Measurements from ENCODE around the gene MOCOS. TPM values are rescaled to one million over a fixed set of nuclear protein-coding genes. Genes with fewer than 3 reads are reported as not detected.
"Not testable (repeated sequence)": the region's sequence is repeated elsewhere in the genome, so short reads cannot be mapped to it uniquely, and the experiment has no call there.

Gene MOCOS
- polyA plus RNA-seq, 1 donor, result 3.8 TPM

DNA sequence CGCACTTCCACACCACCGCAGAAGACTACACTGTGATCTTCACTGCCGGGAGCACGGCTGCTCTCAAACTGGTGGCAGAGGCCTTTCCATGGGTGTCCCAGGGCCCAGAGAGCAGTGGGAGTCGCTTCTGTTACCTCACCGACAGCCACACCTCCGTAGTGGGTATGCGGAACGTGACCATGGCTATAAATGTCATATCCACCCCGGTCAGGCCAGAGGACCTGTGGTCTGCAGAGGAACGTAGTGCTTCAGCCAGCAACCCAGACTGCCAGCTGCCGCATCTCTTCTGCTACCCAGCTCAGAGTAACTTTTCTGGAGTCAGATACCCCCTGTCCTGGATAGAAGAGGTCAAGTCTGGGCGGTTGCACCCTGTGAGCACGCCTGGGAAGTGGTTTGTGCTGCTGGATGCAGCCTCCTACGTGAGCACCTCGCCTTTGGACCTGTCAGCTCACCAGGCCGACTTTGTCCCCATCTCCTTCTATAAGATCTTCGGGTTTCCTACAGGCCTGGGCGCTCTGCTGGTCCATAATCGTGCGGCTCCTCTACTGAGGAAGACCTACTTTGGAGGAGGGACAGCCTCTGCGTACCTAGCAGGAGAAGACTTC, 12.5 kb downstream of the MOCOS start:
- no peak for DNase-seq
- H3K27me3 ChIP-seq (ENCODE audit: control insufficient read depth, insufficient read depth, low read length), result no peaks in the 10 kb centered on the region
- H3K9me3 ChIP-seq (ENCODE audit: control insufficient read depth, low read depth, low read length), result no peaks in the 10 kb centered on the region
- H3K27ac ChIP-seq (ENCODE audit: low read length), result peak overlapping the region; percentile 8
- H3K4me3 ChIP-seq (ENCODE audit: low read length), result no peak overlapping the region
- H3K4me1 ChIP-seq (ENCODE audit: control insufficient read depth, insufficient read depth, low read length), result peaks cover 13% of the 10 kb centered on the region
- no CpG with 5 or more reads among the region's 22 CpGs for WGBS (ENCODE audit: insufficient coverage, low lambda C conversion rate)
- H3K36me3 ChIP-seq (ENCODE audit: control insufficient read depth, insufficient read depth, low read length), result no peaks in the 10 kb centered on the region

DNA sequence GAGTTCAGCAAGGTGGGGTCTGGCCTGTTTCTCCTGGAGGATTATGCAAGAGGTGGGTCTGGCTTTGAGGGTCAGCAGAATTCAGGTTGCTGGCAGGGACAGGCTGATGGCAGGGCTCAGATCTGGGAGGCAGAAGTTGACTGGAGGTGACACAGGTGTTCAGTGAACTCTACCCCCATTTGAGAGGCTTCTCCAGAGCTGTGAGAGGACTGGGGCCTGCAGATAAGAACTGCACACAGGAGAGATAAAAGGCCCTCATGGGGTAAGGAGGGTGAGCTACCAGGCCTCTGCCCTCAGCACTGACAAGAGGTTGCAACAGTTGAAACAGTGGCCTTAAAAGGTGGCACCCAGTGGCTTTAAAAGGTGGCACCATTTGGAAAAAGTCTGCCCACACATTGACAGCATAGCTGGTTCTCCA, 13.1 kb downstream of the MOCOS start:
- Histone ChIP-seq H3K4me1 (ENCODE audit: control insufficient read depth, insufficient read depth, low read length) (peaks cover 15% of the 10 kb centered on the region), H3K4me3 (ENCODE audit: low read length) (no peak overlapping the region), H3K27ac (ENCODE audit: low read length) (peak overlapping the region; percentile 8), H3K9me3 (ENCODE audit: control insufficient read depth, low read depth, low read length) (no peaks in the 10 kb centered on the region), H3K27me3 (ENCODE audit: control insufficient read depth, insufficient read depth, low read length) (no peaks in the 10 kb centered on the region), H3K36me3 (ENCODE audit: control insufficient read depth, insufficient read depth, low read length) (no peaks in the 10 kb centered on the region)
- DNase-seq, result peak; percentile 73 to 82

DNA sequence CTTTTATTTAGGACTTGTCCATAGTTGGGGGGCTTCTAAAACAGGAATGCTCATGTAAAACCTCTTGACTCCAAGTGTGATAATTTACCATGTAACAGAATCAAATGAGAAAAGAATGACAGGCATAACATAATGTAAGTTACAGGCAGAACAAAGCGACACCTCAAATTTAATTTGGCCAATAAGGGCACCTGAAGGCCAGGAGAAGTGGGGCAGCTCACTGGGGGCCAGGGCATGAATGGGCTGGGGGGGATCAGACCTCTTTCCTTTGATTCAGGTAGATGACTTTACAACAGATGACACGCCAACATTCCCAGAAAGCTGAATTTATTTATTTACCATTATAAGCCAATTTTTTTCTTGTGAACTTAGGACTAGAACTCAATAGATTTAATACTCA, 14.5 kb downstream of the MOCOS start:
- no peak overlapping the region for H3K27ac ChIP-seq (ENCODE audit: low read length)
- H3K4me3 ChIP-seq (ENCODE audit: low read length), result no peak overlapping the region
- WGBS (ENCODE audit: insufficient coverage, low lambda C conversion rate), result 100% methylated on average over 1 of the region's 2 CpGs
- no peaks in the 10 kb centered on the region for H3K36me3 ChIP-seq (ENCODE audit: control insufficient read depth, insufficient read depth, low read length)
- H3K27me3 ChIP-seq (ENCODE audit: control insufficient read depth, insufficient read depth, low read length), result no peaks in the 10 kb centered on the region
- no peaks in the 10 kb centered on the region for H3K9me3 ChIP-seq (ENCODE audit: control insufficient read depth, low read depth, low read length)
- peaks cover 17% of the 10 kb centered on the region for H3K4me1 ChIP-seq (ENCODE audit: control insufficient read depth, insufficient read depth, low read length)
- no peak for DNase-seq

DNA sequence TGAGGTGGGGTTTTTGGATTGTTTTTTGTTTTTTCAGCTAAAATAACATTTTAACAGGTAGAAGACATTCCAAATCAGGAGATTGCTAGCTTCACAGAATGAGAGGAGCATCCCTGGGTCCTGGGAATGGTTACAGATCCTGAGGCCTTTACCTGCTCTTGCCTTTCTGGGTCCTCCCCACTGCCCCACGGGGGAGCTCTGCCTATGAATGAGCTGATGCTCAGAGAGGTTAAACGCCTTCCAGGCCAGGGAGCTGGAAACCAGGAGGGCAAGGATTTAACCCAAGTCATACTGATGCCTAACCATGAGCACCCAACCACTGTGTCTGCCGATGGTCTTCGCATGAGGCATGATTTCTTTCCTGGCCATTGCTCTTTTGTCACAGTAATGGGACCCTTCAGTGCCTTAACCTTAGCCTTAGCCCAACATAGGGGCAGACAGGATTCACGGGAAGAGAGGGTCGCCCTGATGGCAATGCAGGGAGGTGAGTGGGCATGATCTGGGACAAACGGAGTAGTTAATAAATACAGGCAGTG, 16.1 kb downstream of the MOCOS start:
- Histone ChIP-seq H3K36me3 (ENCODE audit: control insufficient read depth, insufficient read depth, low read length) (no peaks in the 10 kb centered on the region), H3K27ac (ENCODE audit: low read length) (no peak overlapping the region), H3K9me3 (ENCODE audit: control insufficient read depth, low read depth, low read length) (peaks cover 5% of the 10 kb centered on the region), H3K4me3 (ENCODE audit: low read length) (no peak overlapping the region), H3K27me3 (ENCODE audit: control insufficient read depth, insufficient read depth, low read length) (no peaks in the 10 kb centered on the region), H3K4me1 (ENCODE audit: control insufficient read depth, insufficient read depth, low read length) (peaks cover 17% of the 10 kb centered on the region)
- no CpG with 5 or more reads among the region's 7 CpGs for WGBS (ENCODE audit: insufficient coverage, low lambda C conversion rate)
- DNase-seq, result no peak

DNA sequence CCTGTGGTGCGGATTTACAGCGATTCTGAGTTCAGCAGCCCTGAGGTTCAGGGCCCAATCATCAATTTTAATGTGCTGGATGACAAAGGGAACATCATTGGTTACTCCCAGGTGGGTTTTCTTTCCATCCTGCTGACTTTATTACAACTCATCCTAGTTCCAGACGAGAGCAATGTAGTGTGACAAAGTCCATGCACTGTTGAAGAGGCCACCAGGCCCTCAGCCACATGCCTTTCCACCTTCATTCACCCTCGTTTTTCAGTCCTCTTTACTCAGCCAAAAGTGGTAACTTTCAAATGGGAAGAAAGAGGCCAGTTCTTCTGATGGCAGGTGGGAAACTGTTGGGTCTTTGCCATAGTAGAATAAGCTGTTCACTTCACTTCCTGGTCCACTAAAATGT, 17.9 kb downstream of the MOCOS start:
- Histone ChIP-seq H3K4me3 (ENCODE audit: low read length) (no peak overlapping the region), H3K36me3 (ENCODE audit: control insufficient read depth, insufficient read depth, low read length) (no peaks in the 10 kb centered on the region), H3K4me1 (ENCODE audit: control insufficient read depth, insufficient read depth, low read length) (peaks cover 13% of the 10 kb centered on the region), H3K27ac (ENCODE audit: low read length) (peak overlapping the region; percentile 2), H3K27me3 (ENCODE audit: control insufficient read depth, insufficient read depth, low read length) (no peaks in the 10 kb centered on the region), H3K9me3 (ENCODE audit: control insufficient read depth, low read depth, low read length) (peaks cover 5% of the 10 kb centered on the region)
- peak; percentile 26 to 71 for DNase-seq
- no CpG with 5 or more reads among the region's 4 CpGs for WGBS (ENCODE audit: insufficient coverage, low lambda C conversion rate)

DNA sequence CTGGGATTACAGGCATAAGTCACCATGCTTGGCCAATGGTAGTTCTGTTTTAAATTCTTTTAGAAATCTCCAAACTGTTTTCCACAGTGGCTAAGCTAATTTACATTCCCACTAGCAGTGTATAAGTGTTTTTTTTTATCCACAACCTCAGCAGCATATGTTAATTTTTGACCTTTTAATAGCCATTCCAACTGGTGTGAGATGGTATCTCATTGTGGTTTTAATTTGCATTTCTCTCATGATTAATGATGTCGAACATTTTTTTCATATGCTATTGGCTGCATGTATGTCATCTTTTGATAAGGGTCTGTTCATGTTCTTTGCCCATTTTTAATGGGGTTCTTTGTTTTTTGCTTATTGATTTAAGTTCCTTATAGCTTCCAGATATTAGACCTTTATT, 20.0 kb downstream of the MOCOS start:
- WGBS (ENCODE audit: insufficient coverage, low lambda C conversion rate), result no CpG with 5 or more reads among the region's 1 CpG
- Histone ChIP-seq H3K27me3 (ENCODE audit: control insufficient read depth, insufficient read depth, low read length) (no peaks in the 10 kb centered on the region), H3K27ac (ENCODE audit: low read length) (no peak overlapping the region), H3K36me3 (ENCODE audit: control insufficient read depth, insufficient read depth, low read length) (no peaks in the 10 kb centered on the region), H3K4me1 (ENCODE audit: control insufficient read depth, insufficient read depth, low read length) (peaks cover 4% of the 10 kb centered on the region), H3K4me3 (ENCODE audit: low read length) (no peak overlapping the region), H3K9me3 (ENCODE audit: control insufficient read depth, low read depth, low read length) (peaks cover 5% of the 10 kb centered on the region)
- no peak for DNase-seq

DNA sequence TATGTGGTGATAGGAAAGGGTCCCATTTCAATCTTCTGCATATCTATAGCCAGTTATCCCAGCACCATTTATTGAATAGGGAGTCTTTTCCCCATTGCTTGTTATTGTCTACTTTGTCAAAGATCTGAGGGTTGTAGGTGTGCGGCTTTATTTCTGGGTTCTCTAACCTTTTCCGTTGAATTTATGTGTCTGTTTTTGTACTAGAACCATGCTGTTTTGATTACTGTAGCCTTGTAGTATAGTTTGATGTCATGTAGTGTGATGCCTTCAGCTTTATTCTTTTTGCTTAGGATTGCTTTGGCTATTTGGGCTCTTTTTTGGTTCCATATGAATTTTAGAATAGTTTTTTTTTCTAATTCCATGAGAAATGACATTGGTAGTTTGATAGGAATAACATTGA, 20.7 kb downstream of the MOCOS start:
- WGBS (ENCODE audit: insufficient coverage, low lambda C conversion rate), result 100% methylated on average over 1 of the region's 2 CpGs
- not testable (repeated sequence) for H3K36me3 ChIP-seq (ENCODE audit: control insufficient read depth, insufficient read depth, low read length)

DNA sequence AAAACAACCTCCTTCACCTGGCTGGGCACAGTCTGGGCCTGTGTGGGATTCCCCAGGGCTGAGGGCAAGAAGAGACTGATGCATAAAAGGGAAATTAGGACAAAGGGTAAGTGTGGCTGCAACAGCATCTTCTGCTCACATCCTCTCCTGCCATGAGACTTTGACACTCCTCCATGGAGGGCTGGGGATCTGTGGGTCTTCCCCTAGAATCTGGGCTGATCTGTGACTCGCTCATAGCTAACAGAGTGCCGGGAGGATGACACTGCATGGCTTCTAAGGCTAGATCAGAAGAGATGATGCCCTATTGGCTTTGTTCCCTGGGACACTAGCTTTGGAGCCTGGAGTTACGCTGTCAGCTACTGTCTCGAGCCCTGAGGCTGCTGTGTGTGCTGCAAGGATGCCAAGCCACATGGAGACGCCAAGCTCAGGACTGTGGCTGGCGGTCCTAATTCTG, 24.3 kb downstream of the MOCOS start:
- H3K27ac ChIP-seq (ENCODE audit: low read length), result no peak overlapping the region
- no peaks in the 10 kb centered on the region for H3K36me3 ChIP-seq (ENCODE audit: control insufficient read depth, insufficient read depth, low read length)
- DNase-seq, result no peak
- H3K9me3 ChIP-seq (ENCODE audit: control insufficient read depth, low read depth, low read length), result peaks cover 5% of the 10 kb centered on the region
- no peaks in the 10 kb centered on the region for H3K27me3 ChIP-seq (ENCODE audit: control insufficient read depth, insufficient read depth, low read length)
- H3K4me1 ChIP-seq (ENCODE audit: control insufficient read depth, insufficient read depth, low read length), result peaks cover under 1% of the 10 kb centered on the region
- WGBS (ENCODE audit: insufficient coverage, low lambda C conversion rate), result no CpG with 5 or more reads among the region's 6 CpGs
- H3K4me3 ChIP-seq (ENCODE audit: low read length), result no peak overlapping the region

More for the DNA sequence above, 20.7 kb downstream of the MOCOS start:
- DNase-seq; H3K27ac ChIP-seq (ENCODE audit: low read length); H3K4me1 ChIP-seq (ENCODE audit: control insufficient read depth, insufficient read depth, low read length); H3K27me3 ChIP-seq (ENCODE audit: control insufficient read depth, insufficient read depth, low read length); H3K9me3 ChIP-seq (ENCODE audit: control insufficient read depth, low read depth, low read length); H3K4me3 ChIP-seq (ENCODE audit: low read length): not testable (repeated sequence)

DNA sequence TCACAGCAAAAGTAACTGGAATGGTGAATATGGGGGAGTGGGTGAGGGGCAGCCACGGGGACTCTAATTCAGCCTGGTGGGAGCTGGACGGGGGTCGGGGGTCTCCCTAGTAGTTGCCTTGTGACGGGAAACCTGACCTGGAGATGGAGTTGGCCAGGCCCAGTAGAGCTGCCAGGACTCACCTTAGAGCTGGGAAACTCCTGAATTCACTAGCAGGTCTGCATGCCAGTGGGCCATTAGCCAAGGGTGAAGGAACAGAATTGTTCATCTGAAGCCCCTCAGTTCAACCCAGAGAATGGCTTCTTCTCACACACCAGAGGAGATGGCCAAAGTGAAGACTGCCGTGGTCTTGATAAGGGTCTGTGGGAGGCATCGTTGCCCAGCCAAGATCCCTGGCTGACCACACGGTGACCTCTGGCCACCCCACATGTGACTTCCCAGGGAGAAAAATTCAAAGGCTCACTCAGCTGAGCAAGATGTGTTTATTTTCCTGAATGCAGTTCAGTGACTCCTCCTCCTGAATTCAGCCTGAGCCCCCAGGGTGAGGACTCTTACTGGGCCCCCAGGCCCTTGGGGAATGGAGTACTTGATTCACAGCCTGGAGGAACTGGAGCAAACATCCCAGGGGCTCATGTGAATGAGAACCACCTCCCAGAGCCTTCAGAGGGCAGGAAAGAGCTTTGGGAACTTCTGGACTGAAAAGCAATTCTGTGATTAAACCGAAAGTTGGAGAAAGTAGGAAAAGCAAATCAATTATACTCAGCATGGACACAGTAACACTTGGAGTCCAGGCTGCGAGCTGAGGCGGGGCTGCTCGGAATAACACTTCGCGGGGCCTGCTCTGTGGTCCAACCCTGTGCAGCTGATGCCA, 25.2 kb downstream of the MOCOS start:
- Histone ChIP-seq H3K36me3 (ENCODE audit: control insufficient read depth, insufficient read depth, low read length) (no peaks in the 10 kb centered on the region), H3K4me3 (ENCODE audit: low read length) (no peak overlapping the region), H3K27ac (ENCODE audit: low read length) (no peak overlapping the region), H3K27me3 (ENCODE audit: control insufficient read depth, insufficient read depth, low read length) (no peaks in the 10 kb centered on the region), H3K4me1 (ENCODE audit: control insufficient read depth, insufficient read depth, low read length) (peaks cover 5% of the 10 kb centered on the region), H3K9me3 (ENCODE audit: control insufficient read depth, low read depth, low read length) (peaks cover 5% of the 10 kb centered on the region)
- no peak for DNase-seq
- WGBS (ENCODE audit: insufficient coverage, low lambda C conversion rate), result 100% methylated on average over 2 of the region's 13 CpGs

DNA sequence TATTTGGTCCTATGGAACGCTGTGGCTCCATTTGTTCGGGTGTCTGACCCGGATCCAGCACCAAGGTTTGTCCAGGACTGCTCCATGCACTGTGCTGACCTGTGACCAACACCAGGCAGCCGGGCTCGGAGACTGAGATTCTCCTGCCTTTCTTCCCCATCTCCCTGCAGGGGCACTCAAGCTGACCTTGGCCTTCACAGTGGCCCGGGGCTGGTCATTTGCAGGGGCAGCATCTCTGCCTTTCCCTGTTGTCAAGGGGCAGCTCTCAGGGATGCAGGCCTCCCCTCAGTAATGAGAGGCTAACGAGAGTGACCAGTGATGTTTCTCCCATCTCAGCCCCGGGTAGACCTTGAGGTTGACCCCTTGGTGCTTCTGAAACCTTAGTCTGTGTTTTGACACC, 27.5 kb downstream of the MOCOS start:
- no peaks in the 10 kb centered on the region for H3K9me3 ChIP-seq (ENCODE audit: control insufficient read depth, low read depth, low read length)
- no CpG with 5 or more reads among the region's 8 CpGs for WGBS (ENCODE audit: insufficient coverage, low lambda C conversion rate)
- H3K27me3 ChIP-seq (ENCODE audit: control insufficient read depth, insufficient read depth, low read length), result no peaks in the 10 kb centered on the region
- no peaks in the 10 kb centered on the region for H3K36me3 ChIP-seq (ENCODE audit: control insufficient read depth, insufficient read depth, low read length)
- H3K27ac ChIP-seq (ENCODE audit: low read length), result no peak overlapping the region
- no peak overlapping the region for H3K4me3 ChIP-seq (ENCODE audit: low read length)
- no peak for DNase-seq
- peaks cover 14% of the 10 kb centered on the region for H3K4me1 ChIP-seq (ENCODE audit: control insufficient read depth, insufficient read depth, low read length)
